ENCODE data around the gene FAM174C.
A peak's percentile ranks its signal among the peaks of the same experiment; 100 is the strongest.

GRCh38 chr19:1237027-1237659, 38.2 kb upstream of the FAM174C start:
- no peak for TF ChIP-seq POLR2AphosphoS2 (IDR thresholded peaks at IDR 0.05; ENCODE audit: low read depth, low read length)
- TF ChIP-seq SUZ12 (IDR thresholded peaks at IDR 0.05; ENCODE audit: unreplicated experiment) = peak; percentile 92
- no peak for TF ChIP-seq MEF2A (IDR thresholded peaks at IDR 0.05; ENCODE audit: insufficient read depth, low read depth, low read length)
- TF ChIP-seq, protein P1, sequence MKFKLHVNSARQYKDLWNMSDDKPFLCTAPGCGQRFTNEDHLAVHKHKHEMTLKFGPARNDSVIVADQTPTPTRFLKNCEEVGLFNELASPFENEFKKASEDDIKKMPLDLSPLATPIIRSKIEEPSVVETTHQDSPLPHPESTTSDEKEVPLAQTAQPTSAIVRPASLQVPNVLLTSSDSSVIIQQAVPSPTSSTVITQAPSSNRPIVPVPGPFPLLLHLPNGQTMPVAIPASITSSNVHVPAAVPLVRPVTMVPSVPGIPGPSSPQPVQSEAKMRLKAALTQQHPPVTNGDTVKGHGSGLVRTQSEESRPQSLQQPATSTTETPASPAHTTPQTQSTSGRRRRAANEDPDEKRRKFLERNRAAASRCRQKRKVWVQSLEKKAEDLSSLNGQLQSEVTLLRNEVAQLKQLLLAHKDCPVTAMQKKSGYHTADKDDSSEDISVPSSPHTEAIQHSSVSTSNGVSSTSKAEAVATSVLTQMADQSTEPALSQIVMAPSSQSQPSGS (IDR thresholded peaks at IDR 0.05; ENCODE audit: low read length) = no peak
- no peak for TF ChIP-seq SMC3 (IDR thresholded peaks at IDR 0.05; ENCODE audit: borderline replicate concordance, low read length)
- no peak for TF ChIP-seq ZSCAN29 (IDR thresholded peaks at IDR 0.05)
- TF ChIP-seq SP1 (IDR thresholded peaks at IDR 0.05; ENCODE audit: low read depth, low read length) = no peak
- TF ChIP-seq EP300 (IDR thresholded peaks at IDR 0.05; ENCODE audit: borderline replicate concordance in 1 of 2, control insufficient read depth in 1 of 2, low read depth in 2 of 2, low read length in 2 of 2) = no peak
- TF ChIP-seq TCF3 (IDR thresholded peaks at IDR 0.05; ENCODE audit: borderline replicate concordance, insufficient read depth, low read depth, low read length) = no peak
- TF ChIP-seq EZH2 (IDR thresholded peaks at IDR 0.05; ENCODE audit: borderline replicate concordance, control insufficient read depth, low read depth, low read length) = no peak
- no peak for TF ChIP-seq CTCF (IDR thresholded peaks at IDR 0.05 in 2 of 3, conservative IDR thresholded peaks at IDR 0.05 in 1 of 3; ENCODE audit: control insufficient read depth in 2 of 3, extremely low read depth in 1 of 3, insufficient read depth in 1 of 3, low read depth in 3 of 3, low read length in 3 of 3)
- no peak for TF ChIP-seq DPF2 (IDR thresholded peaks at IDR 0.05)
- TF ChIP-seq SMAD5 (IDR thresholded peaks at IDR 0.05; ENCODE audit: low read depth) = no peak

All from GM12878 (cell line).